Ascending aorta (tissue), 2 donors: Measurements from ENCODE around the gene SNAPIN. TPM values are rescaled to one million over a fixed set of nuclear protein-coding genes. Genes with fewer than 3 reads are reported as not detected.
A peak's percentile ranks its signal among the peaks of the same experiment; 100 is the strongest.
"Not testable (repeated sequence)": the region's sequence is repeated elsewhere in the genome, so short reads cannot be mapped to it uniquely, and the experiment has no call there.

Experiments used
- DNase-seq, 2 donors: peaks; one replicate each; pipeline ENCODE4 v3.0.0-alpha.2; 2019; ENCODE audit warnings: low spot score in 2 of 2
- H3K27ac ChIP-seq, 2 donors: fragments of 200-600 bp; sonication (generic); one replicate each; pipeline ENCODE4 v1.5.1; 2016 to 2017; ENCODE audit warnings: mild to moderate bottlenecking in 1 of 2
- H3K27me3 ChIP-seq: fragments of 200-600 bp; sonication (generic); one replicate; pipeline ENCODE4 v1.5.1; 2017
- H3K36me3 ChIP-seq, 2 donors: fragments of 200-600 bp; sonication (generic); one replicate each; pipeline ENCODE4 v1.5.1; 2016
- H3K4me1 ChIP-seq, 2 donors: fragments of 200-600 bp; sonication (generic); one replicate each; pipeline ENCODE4 v1.5.1; 2016 to 2017; ENCODE audit warnings: mild to moderate bottlenecking in 1 of 2
- H3K4me3 ChIP-seq, 2 donors: fragments of 200-600 bp; sonication (generic); one replicate each; pipeline ENCODE4 v1.5.1; 2016 to 2017; ENCODE audit warnings: mild to moderate bottlenecking in 1 of 2
- H3K9me3 ChIP-seq, 2 donors: fragments of 200-600 bp; sonication (generic); one replicate each; pipeline ENCODE4 v1.5.1; 2016
- CTCF ChIP-seq, 3 experiments: fragments of 200-600 bp in 2 of 3; fragments of 450-650 bp in 1 of 3; sonication (generic) in 2 of 3; IDR thresholded peaks; one replicate each; pipeline ENCODE4 v1.5.1; 2016 to 2019; ENCODE audit warnings: antibody characterized with exemption in 3 of 3, mild to moderate bottlenecking in 1 of 3, moderate library complexity in 1 of 3
- intact Hi-C: fragments of 100-400 bp; cut with DNase I; formaldehyde crosslinking; loops from one replicate; pipeline ENCODE4 v1.15.1; 2023
- total RNA-seq: library from RNA; depleted of rRNA; stranded (reverse); fragments of >200 nt; gene quantifications from one replicate; pipeline ENCODE4 v1.1.0, GENCODE V29; 2016

Gene SNAPIN
- total RNA-seq, 1 donor from 2014 or later: 61.0 TPM

GRCh38 chr1:153635872-153636271, 22.6 kb upstream of the SNAPIN start:
- DNase-seq: no peak
- no peak for TF ChIP-seq CTCF (IDR thresholded peaks at IDR 0.05)
- Histone ChIP-seq H3K27ac (peak overlapping the region; percentile 0 to 97), H3K36me3 (peaks cover 35 to 45% of the 10 kb centered on the region in 2 donors), H3K27me3 (no peaks in the 10 kb centered on the region), H3K9me3 (no peaks in the 10 kb centered on the region), H3K4me3 (peak overlapping the region; percentile 71 to 97), H3K4me1 (peaks cover 7 to 15% of the 10 kb centered on the region in 2 donors)
- intact Hi-C loops: loop anchor here (2.0 kb wide), 2 partner anchors 27 to 35 kb away; partner anchors contain the start of gene ILF2

- peaks cover 7 to 15% of the 10 kb centered on the region in 2 donors for H3K4me1 ChIP-seq
- intact Hi-C loops: no loop called here
These were observed 22.2 kb upstream of the SNAPIN start for GRCh38 chr1:153636312-153636711.

GRCh38 chr1:153638261-153638660, 20.2 kb upstream of the SNAPIN start:
- H3K4me3 ChIP-seq: no peak overlapping the region
- intact Hi-C loops: no loop called here
- H3K27me3 ChIP-seq: no peaks in the 10 kb centered on the region
- no peaks in the 10 kb centered on the region for H3K9me3 ChIP-seq
- peaks cover 7 to 15% of the 10 kb centered on the region in 2 donors for H3K4me1 ChIP-seq
- TF ChIP-seq CTCF (IDR thresholded peaks at IDR 0.05): no peak
- no peak for DNase-seq
- H3K36me3 ChIP-seq: peaks cover 56 to 69% of the 10 kb centered on the region in 2 donors
- no peak overlapping the region for H3K27ac ChIP-seq

More at GRCh38 chr1:153636312-153636711, 22.2 kb upstream of the SNAPIN start:
- no peaks in the 10 kb centered on the region for H3K27me3 ChIP-seq
- H3K36me3 ChIP-seq: peaks cover 38 to 50% of the 10 kb centered on the region in 2 donors
- no peak overlapping the region for H3K4me3 ChIP-seq
- no peaks in the 10 kb centered on the region for H3K9me3 ChIP-seq
- H3K27ac ChIP-seq: peak overlapping the region in 1 of 2 donors; percentile 2
- no peak for DNase-seq
- TF ChIP-seq CTCF (IDR thresholded peaks at IDR 0.05): no peak

- H3K36me3 ChIP-seq: peaks cover 66 to 79% of the 10 kb centered on the region in 2 donors
- no peaks in the 10 kb centered on the region for H3K9me3 ChIP-seq
- intact Hi-C loops: no loop called here
- no peaks in the 10 kb centered on the region for H3K27me3 ChIP-seq
- H3K4me1 ChIP-seq: peaks cover 7 to 15% of the 10 kb centered on the region in 2 donors
- no peak for DNase-seq
- no peak overlapping the region for H3K4me3 ChIP-seq
- TF ChIP-seq CTCF (IDR thresholded peaks at IDR 0.05): no peak
- no peak overlapping the region for H3K27ac ChIP-seq
These were observed 19.2 kb upstream of the SNAPIN start for GRCh38 chr1:153639280-153639679.

GRCh38 chr1:153640213-153640612, 18.3 kb upstream of the SNAPIN start:
- intact Hi-C loops, DNase-seq, H3K27me3 ChIP-seq, H3K27ac ChIP-seq, H3K9me3 ChIP-seq, H3K4me3 ChIP-seq: not testable (repeated sequence)
- Histone ChIP-seq H3K36me3 (peaks cover 75 to 89% of the 10 kb centered on the region in 2 donors), H3K4me1 (peaks cover 3 to 15% of the 10 kb centered on the region in 2 donors)

- intact Hi-C loops: no loop called here
- Histone ChIP-seq H3K36me3 (peaks cover 76 to 95% of the 10 kb centered on the region in 2 donors), H3K27ac (no peak overlapping the region), H3K4me1 (peaks cover 0 to 11% of the 10 kb centered on the region in 2 donors), H3K9me3 (no peaks in the 10 kb centered on the region), H3K27me3 (no peaks in the 10 kb centered on the region), H3K4me3 (no peak overlapping the region)
- no peak for DNase-seq
- no peak for TF ChIP-seq CTCF (IDR thresholded peaks at IDR 0.05)
These were observed 17.6 kb upstream of the SNAPIN start for GRCh38 chr1:153640861-153641260.
